Smooth muscle cell (in vitro differentiated cells): ENCODE results near the gene HMGN1. TPM values are rescaled to one million over a fixed set of nuclear protein-coding genes. Genes with fewer than 3 reads are reported as not detected.
"Not testable (repeated sequence)": the region's sequence is repeated elsewhere in the genome, so short reads cannot be mapped to it uniquely, and the experiment has no call there.

Experiments
- DNase-seq: peaks from one replicate; lab custom pipeline; 2025; ENCODE audit not compliant: unreplicated experiment; lab: John Stamatoyannopoulos, UW
- H2AFZ ChIP-seq: fragments of 200-600 bp; sonication (generic); 2 replicates; pipeline ENCODE4 v1.6.0; 2016; ENCODE audit warnings: antibody characterized with exemption, low read depth, mild to moderate bottlenecking
- H3F3A ChIP-seq: fragments of 200-600 bp; sonication (generic); 2 replicates; pipeline ENCODE4 v1.6.0; 2017; ENCODE audit warnings: antibody characterized with exemption, low read depth
- H3K27ac ChIP-seq: fragments of 200-600 bp; sonication (generic); 2 replicates; pipeline ENCODE4 v1.5.1; 2016; ENCODE audit warnings: low read depth, mild to moderate bottlenecking
- H3K27me3 ChIP-seq: fragments of 200-600 bp; sonication (generic); 2 replicates; pipeline ENCODE4 v1.6.1; 2016; ENCODE audit warnings: low read depth, mild to moderate bottlenecking
- H3K36me3 ChIP-seq: fragments of 200-600 bp; sonication (generic); 2 replicates; pipeline ENCODE4 v1.5.1; 2016; ENCODE audit warnings: low read depth
- H3K4me1 ChIP-seq: fragments of 200-600 bp; sonication (generic); 2 replicates; pipeline ENCODE4 v1.5.1; 2016; ENCODE audit warnings: low read depth
- H3K4me2 ChIP-seq: fragments of 200-600 bp; sonication (generic); 2 replicates; pipeline ENCODE4 v1.6.0; 2016; ENCODE audit warnings: mild to moderate bottlenecking
- H3K4me3 ChIP-seq: fragments of 200-600 bp; sonication (generic); 2 replicates; pipeline ENCODE4 v1.5.1; 2016; ENCODE audit warnings: mild to moderate bottlenecking
- H3K79me2 ChIP-seq: fragments of 200-600 bp; sonication (generic); 2 replicates; pipeline ENCODE4 v1.6.0; 2016; ENCODE audit warnings: low read depth, mild to moderate bottlenecking
- H3K9ac ChIP-seq: fragments of 200-600 bp; sonication (generic); 2 replicates; pipeline ENCODE4 v1.6.0; 2016; ENCODE audit warnings: low read depth
- H3K9me3 ChIP-seq: fragments of 200-600 bp; sonication (generic); replicated peaks from 2 replicates; pipeline ENCODE4 v1.5.1; 2016; ENCODE audit warnings: low read depth
- H4K20me1 ChIP-seq: fragments of 200-600 bp; sonication (generic); 2 replicates; pipeline ENCODE4 v1.6.0; 2016; ENCODE audit warnings: low read depth
- CTCF ChIP-seq: fragments of 200-600 bp; sonication (generic); IDR thresholded peaks from 2 replicates; pipeline ENCODE4 v1.5.1; 2017; ENCODE audit warnings: borderline replicate concordance, mild to moderate bottlenecking, antibody characterized with exemption; ENCODE audit not compliant: insufficient read depth, poor library complexity, severe bottlenecking
- WGBS: methylation state at CpG from one replicate; pipeline ENCODE4 v1.1.7; 2016; ENCODE audit warnings: low lambda C conversion rate; 5-methylcytosine and 5-hydroxymethylcytosine counted together
- polyA plus RNA-seq: library from polyadenylated mRNA; unstranded; fragments of >200 nt; fragmentation: Nextera tagmentation; extraction: Ambion mirVana; gene quantifications from 2 replicates; pipeline ENCODE4 v1.2.1, GENCODE V29; 2016
- total RNA-seq: library from RNA; depleted of rRNA; stranded (reverse); fragments of >200 nt; gene quantifications from 2 replicates; pipeline ENCODE4 v1.2.3, GENCODE V29; 2014

Gene HMGN1
- total and polyA plus RNA-seq, 2 experiments from 2014 or later, result 396 to 427 TPM

GRCh38 chr21:39374046-39374445 lies 25.2 kb upstream of the HMGN1 start:
- Histone ChIP-seq H3K36me3 (no peaks in the 10 kb centered on the region), H4K20me1 (no peaks in the 10 kb centered on the region), H3K27ac (no peak overlapping the region), H3K4me1 (no peaks in the 10 kb centered on the region), H3K27me3 (no peaks in the 10 kb centered on the region), H3K79me2 (no peaks in the 10 kb centered on the region), H3K4me3 (no peak overlapping the region), H3F3A (no peaks in the 10 kb centered on the region), H3K9ac (no peak overlapping the region), H3K9me3 (no peaks in the 10 kb centered on the region), H2AFZ (no peak overlapping the region), H3K4me2 (no peak overlapping the region)
- DNase-seq, result no peak
- WGBS, result 85% methylated on average over 6 of the region's 6 CpGs
- no peak for TF ChIP-seq CTCF

- TF ChIP-seq CTCF, result no peak
- no peaks in the 10 kb centered on the region for H3K79me2 ChIP-seq
- 42% methylated on average over 5 of the region's 5 CpGs for whole genome bisulfite sequencing
- H3F3A ChIP-seq, result no peaks in the 10 kb centered on the region
- H3K27me3 ChIP-seq, result no peaks in the 10 kb centered on the region
- H3K36me3 ChIP-seq, result no peaks in the 10 kb centered on the region
- no peak for DNase-seq
- no peak overlapping the region for H3K4me3 ChIP-seq
- no peak overlapping the region for H3K4me2 ChIP-seq
- H4K20me1 ChIP-seq, result no peaks in the 10 kb centered on the region
- no peak overlapping the region for H3K27ac ChIP-seq
- no peak overlapping the region for H2AFZ ChIP-seq
- no peak overlapping the region for H3K9ac ChIP-seq
- H3K9me3 ChIP-seq, result no peaks in the 10 kb centered on the region
- H3K4me1 ChIP-seq, result no peaks in the 10 kb centered on the region
Measured at GRCh38 chr21:39373634-39374033, 24.7 kb upstream of the HMGN1 start.

- H3K9ac ChIP-seq, H3K4me3 ChIP-seq, H3K27me3 ChIP-seq, H3K79me2 ChIP-seq, H3F3A ChIP-seq, H4K20me1 ChIP-seq, H3K4me2 ChIP-seq, H3K9me3 ChIP-seq, H3K36me3 ChIP-seq, H3K27ac ChIP-seq, H3K4me1 ChIP-seq, DNase-seq, H2AFZ ChIP-seq: not testable (repeated sequence)
- 92% methylated on average over 7 of the region's 7 CpGs for WGBS
Measured at GRCh38 chr21:39369896-39370288, 21.0 kb upstream of the HMGN1 start.

GRCh38 chr21:39367783-39368182 lies 18.9 kb upstream of the HMGN1 start:
- no peak overlapping the region for H3K9ac ChIP-seq
- no peak overlapping the region for H2AFZ ChIP-seq
- TF ChIP-seq CTCF, result no peak
- no peak overlapping the region for H3K4me3 ChIP-seq
- H3K36me3 ChIP-seq, result no peaks in the 10 kb centered on the region
- whole genome bisulfite sequencing, result 90% methylated on average over 2 of the region's 2 CpGs
- H3K79me2 ChIP-seq, result no peaks in the 10 kb centered on the region
- H3F3A ChIP-seq, result peaks cover 6% of the 10 kb centered on the region
- H3K27ac ChIP-seq, result no peak overlapping the region
- no peak for DNase-seq
- no peak overlapping the region for H3K4me2 ChIP-seq
- no peaks in the 10 kb centered on the region for H4K20me1 ChIP-seq
- H3K9me3 ChIP-seq, result no peaks in the 10 kb centered on the region
- no peaks in the 10 kb centered on the region for H3K27me3 ChIP-seq
- H3K4me1 ChIP-seq, result no peaks in the 10 kb centered on the region
